Adipose tissue (tissue), 3 donors: ENCODE results near the gene E2F1. TPM values are rescaled to one million over a fixed set of nuclear protein-coding genes. Genes with fewer than 3 reads are reported as not detected.

Experiments
- H3K27ac ChIP-seq: one replicate; pipeline ENCODE4 v1.5.1; 2013; ENCODE audit warnings: low read depth, low read length
- WGBS, 3 donors: extraction: QIAGEN DNeasy Blood & Tissue Kit; methylation state at CpG; one replicate each; pipeline ENCODE4 v1.1.7; 2013; 5-methylcytosine and 5-hydroxymethylcytosine counted together
- polyA plus RNA-seq, 3 donors: library from polyadenylated mRNA; stranded (reverse); fragments of 200-250 nt; gene quantifications; one replicate each; pipeline ENCODE4 v1.2.3, GENCODE V29; 2013
- donor health status: healthy with polysubstance abuse.
- donor health status: Bipolar disorder and iron deficiency.
- donor health status: healthy.

The E2F1 gene
- polyA plus RNA-seq, 3 donors: 0.59 to 2.0 (median 1.3) TPM

DNA sequence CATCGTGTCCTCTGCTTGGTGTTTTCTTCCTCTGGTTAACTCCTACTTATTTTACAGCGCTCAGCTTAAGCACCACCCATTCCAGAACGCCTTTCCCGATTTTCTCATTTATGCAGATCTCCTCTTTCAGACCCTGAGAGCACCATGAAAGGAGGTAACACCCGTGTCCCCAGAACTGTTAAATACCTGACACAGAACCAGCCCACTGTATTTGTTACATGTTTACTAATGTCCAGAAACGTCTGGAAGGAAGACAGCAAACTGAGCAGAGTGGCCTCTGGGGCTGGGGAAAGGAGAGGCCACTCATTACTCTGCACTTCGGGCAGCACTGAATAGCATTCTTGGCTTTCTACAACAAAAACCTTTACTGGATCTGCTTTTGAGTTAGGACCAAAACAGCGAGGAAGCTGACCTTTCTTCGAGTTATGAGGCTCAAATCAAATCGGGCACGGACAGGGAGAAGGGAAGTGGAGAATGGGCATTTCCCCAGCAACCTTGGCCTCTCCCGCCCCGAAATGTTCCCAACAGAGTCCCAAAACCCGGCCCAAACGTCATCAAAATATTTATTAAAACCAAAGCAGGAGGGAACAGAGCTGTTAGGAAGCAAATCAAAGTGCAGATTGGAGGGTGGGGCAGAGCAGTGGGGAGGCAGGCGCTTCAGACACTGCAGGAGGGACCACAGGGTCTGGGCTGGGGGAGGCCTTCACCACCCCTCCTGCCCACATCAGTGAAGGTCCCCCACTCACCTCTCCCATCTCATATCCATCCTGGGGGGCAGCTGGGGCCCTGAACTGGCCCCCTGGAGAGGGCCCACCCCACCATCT lies 10.8 kb downstream of the E2F1 start:
- 44 to 61% (median 52%) methylated on average over 16 of the region's 16 CpGs for WGBS, 3 donors

DNA sequence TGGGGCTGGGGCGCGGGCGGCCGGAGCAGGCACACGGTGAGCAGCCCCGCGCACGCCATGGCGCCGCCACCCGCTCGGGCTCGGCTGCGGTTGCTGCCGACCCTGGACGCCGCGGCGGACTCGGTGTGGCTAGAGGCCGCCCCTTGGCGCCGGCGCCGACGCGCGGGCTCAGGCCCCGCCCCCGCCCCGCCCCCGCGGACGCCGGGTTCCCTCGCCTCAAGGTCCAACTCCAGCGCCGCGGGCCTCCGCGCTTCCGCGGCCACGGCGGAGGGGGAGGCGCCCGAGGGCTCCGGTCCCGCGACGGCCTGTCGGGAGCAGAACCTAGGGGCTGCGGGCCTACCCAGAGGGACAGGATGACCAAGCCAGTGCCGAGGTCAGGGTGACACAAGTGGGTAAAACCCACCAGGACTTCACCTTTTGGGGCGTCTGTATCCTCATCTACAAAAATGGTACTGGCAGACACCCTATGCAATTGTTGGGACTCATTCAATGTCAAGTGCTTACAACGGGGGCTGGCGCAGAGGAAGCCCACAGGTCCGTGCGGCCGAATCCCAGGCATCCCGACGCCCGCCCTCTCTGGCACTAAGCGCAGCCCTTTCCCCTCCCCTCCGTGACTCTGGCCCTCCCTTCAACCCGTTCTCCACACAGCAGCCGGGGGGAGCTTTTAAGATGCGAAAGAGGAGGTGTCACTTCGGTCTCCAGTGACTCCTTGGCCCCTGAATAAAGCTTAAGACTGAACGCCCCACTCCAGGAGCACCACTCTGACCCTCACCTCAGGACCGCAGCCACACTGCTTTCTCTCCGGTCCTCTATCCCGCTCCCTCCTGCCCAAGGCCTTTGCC lies 11.7 kb downstream of the E2F1 start, which contains the start of gene NECAB3:
Gene NECAB3, minus strand, starts transcription at position 135 of the 842 bp plus-strand sequence. Its CDS starts 76 bp downstream, at position 59.
- WGBS, 3 donors: 5 to 6% (median 5%) methylated on average over 51 to 73 of the region's 73 CpGs
- H3K27ac ChIP-seq: peak within 1 kb of the TSS; percentile 75

More for the DNA sequence above, 10.8 kb downstream of the E2F1 start:
- H3K27ac ChIP-seq: peak overlapping the region; percentile 75

DNA sequence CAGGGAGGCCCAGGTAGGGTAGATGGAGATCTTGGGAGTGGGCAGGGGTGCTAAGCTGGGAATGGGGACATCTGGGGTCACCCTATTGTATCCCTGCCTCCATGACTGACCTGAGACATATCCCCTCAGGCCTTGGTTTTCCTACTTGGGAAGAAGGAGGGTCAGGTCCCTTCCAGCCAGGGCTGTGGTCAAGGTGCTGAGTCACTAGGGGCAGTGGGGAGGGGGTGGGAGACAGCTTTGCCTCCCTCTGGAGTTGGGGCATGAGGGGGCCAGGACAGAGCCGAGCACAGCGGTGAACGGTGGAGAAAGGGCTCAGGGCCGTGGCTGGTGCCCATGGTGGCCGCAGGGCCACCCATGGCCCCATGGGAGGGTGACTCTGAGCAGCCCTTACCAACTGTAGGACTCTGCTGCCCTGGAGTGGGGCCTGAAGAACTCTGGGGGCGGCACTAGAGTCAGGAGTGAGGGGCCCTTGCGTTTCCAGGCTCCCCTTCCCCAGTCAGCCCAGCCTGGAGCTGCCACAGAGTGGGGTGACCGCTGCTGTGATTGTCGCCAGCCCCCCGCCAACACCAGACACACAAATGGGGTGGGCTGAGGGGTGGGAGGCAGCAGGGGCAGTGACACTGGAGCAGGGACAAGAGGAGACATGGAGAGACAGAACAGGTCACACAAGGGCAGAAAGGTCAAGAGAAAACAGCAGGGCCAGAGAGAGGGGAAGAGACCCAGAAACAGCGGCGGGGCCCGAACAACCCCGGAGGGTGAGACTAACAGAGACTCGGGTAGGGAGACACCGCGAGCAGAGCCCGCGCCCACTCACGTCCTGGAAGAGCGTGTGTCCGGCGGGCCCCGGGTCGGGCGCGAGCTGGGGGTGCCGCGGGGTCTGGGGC lies 12.5 kb downstream of the E2F1 start:
- H3K27ac ChIP-seq: no peak overlapping the region
- WGBS, 3 donors: 14 to 28% (median 22%) methylated on average over 17 to 29 of the region's 29 CpGs

DNA sequence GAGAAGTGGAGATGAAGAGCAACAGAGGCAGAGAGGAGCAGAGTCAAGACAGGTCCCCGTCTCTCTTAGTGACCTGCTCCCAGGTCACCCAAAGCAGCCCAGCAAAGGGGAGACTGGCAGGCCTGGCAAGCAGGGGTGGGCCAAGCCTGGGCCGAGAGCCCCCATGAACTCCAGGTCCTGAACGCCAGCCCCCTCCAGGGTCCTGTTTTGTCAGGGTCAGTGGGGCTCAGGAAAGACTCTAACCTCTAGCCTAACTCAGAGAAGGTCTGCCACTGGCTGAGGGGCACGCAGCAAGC lies 13.1 kb downstream of the E2F1 start:
- no peak overlapping the region for H3K27ac ChIP-seq
- 56 to 83% (median 77%) methylated on average over 4 of the region's 4 CpGs for WGBS, 3 donors

DNA sequence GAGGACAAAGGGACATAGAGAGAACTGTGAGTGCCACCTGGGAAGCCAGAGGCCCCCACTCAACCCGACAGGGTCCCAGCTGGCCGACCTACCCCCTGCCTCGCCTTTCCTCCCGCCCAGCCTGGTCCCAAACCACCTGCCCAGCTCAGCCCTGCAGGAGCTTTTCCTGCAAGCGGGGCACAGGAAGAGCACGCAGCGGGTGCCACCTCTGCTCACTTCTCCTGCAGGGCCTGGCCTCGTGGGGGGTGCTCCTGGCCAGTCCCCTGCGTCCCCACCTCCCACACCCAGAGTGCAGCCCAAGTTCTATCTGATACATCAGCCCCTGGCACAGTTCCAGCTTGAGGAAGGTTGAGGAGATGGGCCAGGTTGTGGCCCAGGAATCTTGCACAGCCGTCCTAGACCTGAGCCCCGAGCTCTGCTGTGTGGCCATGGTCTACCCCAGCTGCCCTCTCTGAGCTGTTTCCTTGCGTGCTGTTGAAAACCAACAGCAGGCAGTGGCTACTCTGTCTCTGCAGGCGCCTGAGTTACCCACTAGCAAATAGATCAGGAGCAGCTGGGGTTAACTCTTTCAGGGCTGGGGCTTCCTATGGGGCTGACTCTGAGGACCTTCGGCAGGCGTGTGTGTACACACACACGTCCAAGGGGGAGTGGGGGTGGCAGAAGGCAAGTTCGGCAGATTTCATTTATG lies 13.6 kb downstream of the E2F1 start:
- H3K27ac ChIP-seq: no peak overlapping the region
- 58 to 68% (median 61%) methylated on average over 17 of the region's 17 CpGs for WGBS, 3 donors

DNA sequence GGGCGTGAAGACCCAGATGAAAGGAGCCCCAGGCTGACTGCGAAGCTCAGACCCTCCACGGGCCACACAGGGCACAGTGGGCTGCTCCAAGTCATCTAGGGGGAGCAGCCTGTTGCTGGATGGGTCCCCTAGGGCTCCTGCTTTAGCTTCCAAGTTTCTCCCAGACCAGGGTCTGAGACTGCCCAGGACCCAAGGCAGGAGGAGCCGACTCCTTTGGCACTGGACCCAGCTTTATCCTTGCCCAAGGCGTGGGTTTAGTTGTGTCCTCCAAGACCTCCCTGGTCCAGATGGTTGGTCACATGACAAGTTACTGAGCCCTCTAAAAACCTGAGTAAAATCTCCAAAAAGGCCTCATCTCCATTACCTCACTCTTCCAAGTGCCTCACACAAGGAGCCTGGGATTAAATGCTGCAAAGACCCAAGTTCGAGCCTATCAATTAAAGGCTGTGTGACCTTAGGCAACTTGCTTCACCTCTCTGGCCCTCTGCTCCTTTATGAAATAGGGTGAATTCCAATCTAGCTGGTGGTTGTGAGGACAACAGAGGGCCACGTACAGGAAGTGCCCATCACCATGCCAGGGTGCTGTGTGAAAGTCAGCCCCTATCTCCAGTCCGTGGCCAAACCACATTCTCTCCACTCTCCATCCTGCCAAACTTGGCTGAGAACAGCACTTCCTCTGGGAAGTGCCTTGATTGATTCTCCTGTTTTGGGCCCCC lies 14.5 kb downstream of the E2F1 start:
- H3K27ac ChIP-seq: no peak overlapping the region
- WGBS, 3 donors: 73 to 83% (median 78%) methylated on average over 8 of the region's 8 CpGs

DNA sequence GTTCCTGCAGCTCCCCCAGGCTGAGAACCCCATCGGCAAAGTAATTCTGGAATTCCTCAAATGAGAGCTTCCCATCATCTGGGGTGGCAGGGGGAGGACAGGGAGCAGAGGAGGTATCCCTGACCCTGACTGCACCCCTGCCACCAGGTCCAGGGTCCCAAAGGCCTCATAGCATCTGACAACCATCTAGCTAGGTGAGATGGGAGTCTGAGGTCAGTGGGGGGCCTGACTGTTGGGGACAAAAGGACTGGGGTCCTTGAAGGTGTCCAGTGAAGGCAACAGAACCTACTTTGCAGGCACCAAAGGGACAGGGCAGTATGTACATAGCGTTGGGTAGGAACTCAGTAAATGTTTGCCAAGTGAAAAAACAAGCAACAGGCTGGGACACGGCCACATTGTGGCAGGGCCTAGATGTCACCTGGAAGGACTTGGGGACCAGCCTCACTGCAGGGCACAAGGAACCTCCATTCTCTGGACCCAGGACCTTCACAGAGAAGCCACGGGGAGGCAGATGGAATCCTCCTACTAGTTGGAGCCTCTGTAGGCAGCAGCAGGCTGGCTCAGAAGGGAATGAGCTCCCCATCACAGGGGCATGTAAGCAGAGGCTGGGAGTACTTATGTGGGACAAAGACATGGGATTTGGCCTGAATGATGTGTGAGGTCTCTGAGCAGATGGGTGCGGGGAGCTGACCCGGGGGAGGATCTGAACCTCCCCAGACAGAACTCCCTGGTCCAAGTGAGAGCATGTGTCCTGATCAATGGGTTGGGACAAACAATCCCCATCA lies 15.3 kb downstream of the E2F1 start:
- H3K27ac ChIP-seq: no peak overlapping the region
- WGBS, 3 donors: 68 to 96% (median 93%) methylated on average over 6 of the region's 6 CpGs

DNA sequence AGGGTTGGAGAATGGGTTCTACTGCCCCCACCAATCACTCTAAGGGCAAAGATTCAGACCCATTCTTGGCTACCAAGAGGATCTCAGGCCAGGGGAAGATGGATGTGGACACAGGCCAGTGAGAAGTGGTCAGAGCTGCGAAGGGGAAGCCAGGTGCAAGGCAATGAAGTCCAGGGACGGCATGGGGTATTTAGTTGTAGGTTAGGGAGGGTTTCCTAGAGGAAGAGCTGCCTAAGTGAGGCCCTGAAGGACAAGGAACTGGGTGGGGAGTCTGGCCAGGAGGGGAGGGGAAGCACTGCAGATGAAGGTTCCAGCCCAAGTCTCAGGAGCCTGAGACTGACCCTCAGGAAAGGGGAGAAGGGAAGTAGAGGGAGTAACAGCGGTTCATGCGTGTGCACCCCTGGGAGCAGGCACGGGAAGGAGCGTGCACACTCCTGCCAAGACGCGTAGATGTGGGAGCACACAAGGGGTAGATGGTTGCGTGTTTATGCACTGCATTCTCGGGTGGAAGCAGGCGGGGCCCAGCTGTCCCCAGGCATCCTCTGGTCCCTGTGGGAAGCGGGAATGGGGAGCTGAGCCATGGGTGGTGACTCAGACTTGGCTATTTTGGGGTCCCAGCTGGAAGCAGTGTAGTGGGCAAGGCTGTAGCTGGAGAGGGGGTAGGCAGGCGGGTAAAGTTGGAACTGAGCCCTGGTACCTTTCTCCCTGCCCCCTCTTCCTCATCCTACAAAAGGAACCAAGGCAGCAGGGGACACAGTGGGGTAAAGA lies 16.1 kb downstream of the E2F1 start:
- no peak overlapping the region for H3K27ac ChIP-seq
- 80 to 90% (median 82%) methylated on average over 12 to 13 of the region's 13 CpGs for WGBS, 3 donors

DNA sequence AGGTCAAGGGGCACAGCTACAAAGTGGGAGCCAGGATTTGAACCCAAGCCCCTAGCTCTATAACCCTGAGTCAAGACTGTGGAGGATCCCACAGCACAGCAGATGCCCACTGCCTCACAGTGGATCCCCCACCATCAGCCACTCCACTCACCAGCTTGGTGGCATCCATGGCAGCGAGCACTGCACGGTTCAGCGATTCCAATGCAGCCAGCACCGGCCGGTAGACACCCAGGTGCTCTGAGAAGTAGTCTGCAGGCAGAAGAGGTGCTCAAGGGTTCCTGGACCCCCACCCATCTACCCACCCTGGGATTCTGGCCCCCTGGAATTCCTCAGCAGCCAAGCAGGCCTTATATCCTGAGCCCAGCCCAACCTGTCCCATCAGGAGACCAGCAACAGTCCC lies 17.0 kb downstream of the E2F1 start:
- H3K27ac ChIP-seq: no peak overlapping the region
- 87 to 97% (median 90%) methylated on average over 5 of the region's 5 CpGs for WGBS, 3 donors

DNA sequence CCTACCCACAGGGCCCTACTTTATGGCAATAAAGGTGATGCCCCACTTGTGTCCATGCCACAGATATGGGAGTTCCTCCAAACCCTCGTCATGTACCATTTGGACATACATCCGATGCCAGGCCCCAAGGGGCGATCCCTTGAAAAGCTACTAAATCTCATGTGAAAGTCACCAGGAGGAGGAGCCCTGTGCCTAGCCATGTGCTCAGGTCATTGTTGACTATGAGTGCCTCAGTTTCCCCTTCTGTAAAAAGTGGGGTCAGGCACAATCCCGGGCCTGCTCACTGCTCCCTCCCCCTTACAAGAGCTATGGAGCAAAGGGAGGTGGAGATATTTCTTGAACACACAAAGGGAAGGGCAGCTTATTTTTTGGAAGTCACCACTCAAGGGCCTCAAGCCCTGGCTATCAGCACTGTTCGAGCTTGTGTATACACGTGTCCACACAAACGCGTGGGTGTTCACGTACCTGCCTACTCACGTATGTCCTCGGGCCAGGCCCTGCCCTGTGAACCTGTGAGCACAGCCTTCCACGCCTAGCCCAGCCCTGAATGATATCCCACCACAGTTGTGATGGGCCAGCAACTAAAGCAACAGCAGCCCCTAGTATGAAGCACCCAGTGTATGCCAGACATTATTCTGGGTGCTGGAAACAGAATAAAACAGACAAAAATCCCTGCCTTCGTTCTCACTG lies 17.6 kb downstream of the E2F1 start:
- no peak overlapping the region for H3K27ac ChIP-seq
- 76 to 88% (median 76%) methylated on average over 13 of the region's 13 CpGs for WGBS, 3 donors

DNA sequence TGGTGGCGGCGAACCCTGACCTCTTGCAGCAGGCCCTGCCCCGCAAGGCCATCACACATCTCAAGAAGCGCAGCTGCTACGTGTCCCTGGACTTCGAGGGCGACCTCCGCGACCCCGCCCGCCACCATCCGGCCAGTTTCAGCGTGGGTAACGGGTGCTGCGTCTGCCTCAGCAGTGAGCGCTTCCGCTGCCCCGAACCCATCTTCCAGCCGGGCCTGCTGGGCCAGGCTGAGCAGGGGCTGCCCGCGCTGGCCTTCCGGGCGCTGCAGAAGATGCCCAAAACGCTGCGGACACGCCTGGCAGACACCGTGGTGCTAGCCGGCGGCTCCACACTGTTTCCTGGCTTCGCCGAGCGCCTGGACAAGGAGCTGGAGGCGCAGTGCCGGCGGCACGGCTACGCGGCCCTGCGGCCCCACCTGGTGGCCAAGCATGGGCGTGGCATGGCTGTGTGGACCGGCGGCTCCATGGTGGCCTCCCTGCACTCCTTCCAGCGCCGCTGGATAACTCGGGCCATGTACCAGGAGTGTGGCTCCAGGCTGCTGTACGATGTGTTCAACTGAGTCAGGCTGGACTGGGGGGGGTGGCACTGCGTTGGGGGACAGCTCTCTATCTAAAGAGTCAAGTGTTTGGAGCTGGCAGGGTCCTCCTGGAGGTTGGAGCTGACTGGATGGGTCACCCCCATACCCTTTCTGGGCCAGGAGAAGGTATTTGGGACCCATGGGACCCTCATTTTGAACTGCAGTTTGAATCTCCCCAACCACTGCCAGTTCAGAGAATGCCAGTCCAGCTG lies 18.3 kb downstream of the E2F1 start:
- no peak overlapping the region for H3K27ac ChIP-seq
- 3 to 35% (median 16%) methylated on average over 47 of the region's 47 CpGs for WGBS, 3 donors

DNA sequence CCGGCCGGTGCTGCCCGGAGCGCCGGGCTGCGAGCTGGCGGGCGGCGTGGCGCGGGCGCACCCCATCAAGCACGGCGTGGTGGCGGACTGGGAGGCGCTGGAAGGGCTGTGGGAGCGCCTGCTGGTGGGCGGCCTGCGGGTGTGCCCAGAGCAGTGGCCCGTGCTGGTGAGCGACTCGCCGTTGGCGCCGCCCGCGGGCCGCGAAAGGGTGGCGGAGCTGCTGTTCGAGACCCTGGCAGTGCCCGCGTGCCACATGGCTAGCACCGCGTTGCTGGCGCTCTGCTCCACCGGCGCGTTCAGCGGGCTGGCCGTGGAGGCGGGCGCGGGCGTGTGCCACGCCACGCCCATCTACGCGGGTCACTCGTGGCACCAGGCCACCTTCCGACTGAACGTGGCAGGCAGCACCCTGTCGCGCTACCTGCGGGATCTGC lies 18.9 kb downstream of the E2F1 start:
- 6 to 29% (median 7%) methylated on average over 50 to 55 of the region's 55 CpGs for WGBS, 3 donors
- no peak overlapping the region for H3K27ac ChIP-seq

DNA sequence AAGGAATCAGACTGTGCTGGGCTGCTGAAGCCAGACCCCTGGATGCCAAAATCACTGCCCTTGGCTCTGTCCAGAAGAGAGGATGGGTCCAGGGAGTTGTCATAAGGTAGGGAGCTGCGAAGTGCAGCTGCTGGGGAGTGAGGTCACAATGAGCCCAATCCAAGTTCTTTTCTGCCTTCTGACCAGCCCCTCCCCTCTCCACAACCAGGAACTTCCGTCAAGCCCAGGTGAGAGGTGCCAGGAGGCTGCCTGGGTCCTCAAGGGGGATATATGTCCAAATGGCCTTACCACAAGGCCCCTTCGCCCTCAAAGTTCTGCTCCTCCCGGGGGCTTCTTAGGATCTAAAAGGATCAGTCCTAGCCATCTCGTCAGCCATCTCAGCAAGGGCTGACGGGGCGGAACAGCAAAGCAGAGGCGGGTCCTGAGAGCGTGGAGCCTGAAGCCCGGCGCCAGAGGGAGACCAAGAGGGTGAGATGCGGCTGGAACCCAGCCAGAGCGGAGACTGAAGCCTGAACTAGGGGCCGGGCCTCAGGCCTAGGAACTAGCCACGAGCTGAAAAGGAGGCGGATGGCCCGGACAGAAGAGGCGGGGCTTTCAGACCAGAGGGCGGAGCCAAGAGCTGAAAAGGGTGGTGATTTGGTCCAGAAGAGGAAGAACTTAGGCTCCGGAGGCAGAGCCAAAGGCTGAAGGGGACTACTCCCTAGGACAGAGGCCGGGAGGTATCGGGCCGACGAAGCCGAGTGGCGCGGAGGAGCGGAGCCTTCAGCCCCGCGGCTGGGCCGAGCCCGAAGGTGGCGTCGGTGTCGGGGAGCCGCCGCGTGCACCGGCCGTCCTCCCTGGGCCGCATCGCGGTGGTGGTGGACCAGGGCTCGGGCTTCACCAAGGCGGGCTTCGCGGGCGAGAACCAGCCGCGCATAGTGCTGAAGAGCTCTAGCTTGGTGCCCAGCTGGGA lies 19.6 kb downstream of the E2F1 start, which contains the start of gene ACTL10:
Gene ACTL10, plus strand, starts transcription at position 651 of the 952 bp plus-strand sequence. CDS start 555 bp downstream, outside the sequence.
- WGBS, 3 donors: 2 to 6% (median 4%) methylated on average over 33 to 50 of the region's 50 CpGs
- H3K27ac ChIP-seq: no peak within 1 kb of the TSS

DNA sequence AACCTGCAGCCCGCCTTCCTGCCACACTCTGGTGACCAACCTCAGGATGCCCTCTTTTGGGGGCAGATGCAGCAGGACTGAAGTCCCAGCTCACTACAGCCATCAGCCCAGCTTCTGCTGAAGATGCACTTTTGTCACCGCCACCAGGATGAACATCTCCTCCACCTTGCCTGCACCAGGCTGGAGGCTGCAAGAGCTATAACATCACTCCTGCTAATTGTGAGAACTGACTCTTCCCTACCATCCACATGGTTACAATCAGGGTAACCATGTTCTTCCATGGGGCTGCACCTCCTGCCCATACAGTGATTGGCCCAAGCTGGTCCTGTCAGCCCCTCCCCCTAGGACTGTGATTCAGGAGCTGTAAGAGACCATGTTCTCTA lies 21.4 kb downstream of the E2F1 start:
- 97 to 100% (median 98%) methylated on average over 2 of the region's 2 CpGs for WGBS, 3 donors
- no peak overlapping the region for H3K27ac ChIP-seq
